ENCODE data around the gene LPP. TPM values are rescaled to one million over a fixed set of nuclear protein-coding genes. Genes with fewer than 3 reads are reported as not detected.

The LPP gene
- total RNA-seq, 2 donors from 2014 or later, result 1,568 to 1,607 TPM

- no peak overlapping the region for H3K4me3 ChIP-seq
- H3K9me3 ChIP-seq, result no peaks in the 10 kb centered on the region
- H3K27me3 ChIP-seq (replicated peaks; ENCODE audit: insufficient read depth), result no peaks in the 10 kb centered on the region
- no peaks in the 10 kb centered on the region for H3K36me3 ChIP-seq
- H3K4me1 ChIP-seq (ENCODE audit: control insufficient read depth in 1 of 2, low read depth in 2 of 2), result peaks cover 57 to 98% of the 10 kb centered on the region in 2 donors
- ATAC-seq (ENCODE audit: insufficient number of reproducible peaks, low FRiP score, low read depth) (no peak), DNase-seq (ENCODE audit: low spot score) (no peak)
- TF ChIP-seq CTCF (IDR thresholded peaks at IDR 0.05), result no peak
- peak overlapping the region; percentile 54 to 81 for H3K27ac ChIP-seq
These were observed 145.1 kb downstream of the LPP start for GRCh38 chr3:188299068-188299467.

DNA sequence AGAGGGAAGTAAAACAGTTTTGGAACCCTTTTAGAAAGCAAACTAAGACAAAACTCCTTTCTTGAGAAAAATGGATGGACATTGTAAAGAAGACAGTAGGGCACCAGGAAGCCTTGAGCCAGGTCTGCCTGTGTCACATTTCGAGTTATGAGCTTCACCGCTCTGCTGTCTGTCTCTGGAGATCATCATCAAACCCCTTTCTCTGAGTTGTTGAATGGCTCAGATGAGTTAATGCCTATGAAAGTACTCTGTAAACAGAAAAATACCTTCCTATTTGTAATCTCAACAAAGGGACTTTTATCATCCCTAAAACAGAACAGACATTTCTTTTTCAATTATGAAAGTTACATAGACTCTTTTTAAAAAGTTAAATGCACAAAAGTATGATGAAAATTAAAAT is 145.8 kb downstream of the LPP start:
- H3K4me3 ChIP-seq, result no peak overlapping the region
- no peaks in the 10 kb centered on the region for H3K9me3 ChIP-seq
- H3K27me3 ChIP-seq (replicated peaks; ENCODE audit: insufficient read depth), result no peaks in the 10 kb centered on the region
- DNase-seq (ENCODE audit: low spot score) (no peak), ATAC-seq (ENCODE audit: insufficient number of reproducible peaks, low FRiP score, low read depth) (no peak)
- no peak for TF ChIP-seq CTCF (IDR thresholded peaks at IDR 0.05)
- peak overlapping the region; percentile 21 to 81 for H3K27ac ChIP-seq
- H3K36me3 ChIP-seq, result no peaks in the 10 kb centered on the region
- H3K4me1 ChIP-seq (ENCODE audit: control insufficient read depth in 1 of 2, low read depth in 2 of 2), result peaks cover 54 to 98% of the 10 kb centered on the region in 2 donors

DNA sequence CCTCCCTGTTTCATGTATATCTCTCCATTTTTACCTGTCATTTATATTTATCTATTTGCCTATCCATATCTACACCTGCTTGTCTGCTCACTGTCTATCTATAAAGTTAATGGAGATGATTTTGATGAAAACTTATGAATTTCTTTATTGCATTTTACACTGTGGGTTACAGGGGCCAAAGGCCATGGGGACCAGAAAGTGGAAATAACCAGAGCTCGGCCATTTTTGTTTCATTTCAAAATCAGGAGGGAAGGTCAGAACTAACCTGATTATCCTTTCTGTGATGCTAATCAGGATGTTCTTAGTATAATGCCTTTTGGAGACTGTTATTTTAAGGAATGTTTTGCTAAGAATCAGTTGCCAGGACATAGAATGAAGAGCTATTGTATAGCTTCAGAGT is 147.2 kb downstream of the LPP start:
- no peak overlapping the region for H3K4me3 ChIP-seq
- H3K36me3 ChIP-seq, result peaks cover 1% of the 10 kb centered on the region
- no peak for DNase-seq (ENCODE audit: low spot score)
- H3K4me1 ChIP-seq (ENCODE audit: control insufficient read depth in 1 of 2, low read depth in 2 of 2), result peaks cover 47 to 95% of the 10 kb centered on the region in 2 donors
- ATAC-seq (ENCODE audit: insufficient number of reproducible peaks, low FRiP score, low read depth), result no peak
- H3K9me3 ChIP-seq, result no peaks in the 10 kb centered on the region
- peak overlapping the region in 1 of 2 donors; percentile 2 for H3K27ac ChIP-seq
- no peaks in the 10 kb centered on the region for H3K27me3 ChIP-seq (replicated peaks; ENCODE audit: insufficient read depth)
- no peak for TF ChIP-seq CTCF (IDR thresholded peaks at IDR 0.05)

- H3K27ac ChIP-seq, result no peak overlapping the region
These were observed 149.4 kb downstream of the LPP start for GRCh38 chr3:188303286-188303799.

GRCh38 chr3:188303823-188304222 is 149.9 kb downstream of the LPP start:
- no peaks in the 10 kb centered on the region for H3K27me3 ChIP-seq (replicated peaks; ENCODE audit: insufficient read depth)
- no peak overlapping the region for H3K27ac ChIP-seq
- no peak overlapping the region for H3K4me3 ChIP-seq
- no peak for TF ChIP-seq CTCF (IDR thresholded peaks at IDR 0.05)
- DNase-seq (ENCODE audit: low spot score), result no peak
- no peak for ATAC-seq (ENCODE audit: insufficient number of reproducible peaks, low FRiP score, low read depth)
- peaks cover 7% of the 10 kb centered on the region for H3K36me3 ChIP-seq
- H3K4me1 ChIP-seq (ENCODE audit: control insufficient read depth in 1 of 2, low read depth in 2 of 2), result peaks cover 31 to 79% of the 10 kb centered on the region in 2 donors
- no peaks in the 10 kb centered on the region for H3K9me3 ChIP-seq

More at GRCh38 chr3:188303286-188303799, 149.4 kb downstream of the LPP start:
- ATAC-seq (ENCODE audit: insufficient number of reproducible peaks, low FRiP score, low read depth), result no peak
- Histone ChIP-seq H3K36me3 (peaks cover 7% of the 10 kb centered on the region), H3K4me1 (ENCODE audit: control insufficient read depth in 1 of 2, low read depth in 2 of 2) (peaks cover 34 to 81% of the 10 kb centered on the region in 2 donors), H3K27me3 (replicated peaks; ENCODE audit: insufficient read depth) (no peaks in the 10 kb centered on the region), H3K9me3 (no peaks in the 10 kb centered on the region), H3K4me3 (no peak overlapping the region)
- TF ChIP-seq CTCF (IDR thresholded peaks at IDR 0.05), result no peak
- no peak for DNase-seq (ENCODE audit: low spot score)
